ENCODE results near the gene HSPA12B. TPM values are rescaled to one million over a fixed set of nuclear protein-coding genes. Genes with fewer than 3 reads are reported as not detected.

The HSPA12B gene
- total and polyA plus RNA-seq, 5 experiments from 2014 or later = 0.05 to 0.07 TPM; not detected in 3

GRCh38 chr20:3800878-3801260 lies 68.4 kb downstream of the HSPA12B start:
- POLR2A ChIA-PET = interaction anchor here (1.4 to 4.0 kb wide), 2 partner anchors 14 to 33 kb away, joined by 4 to 34 read pairs; partner anchors contain the start of genes ADISSP and CENPB
- H3K27me3 Mint-ChIP-seq = no peaks in the 10 kb centered on the region
- peak in 1 of 10 donors; percentile 28 for DNase-seq
- H3K27ac Mint-ChIP-seq = peak overlapping the region; percentile 84 to 99 (median 97)
- peaks cover 9 to 78% (median 55%) of the 10 kb centered on the region in 3 donors for H3K36me3 Mint-ChIP-seq
- H3K4me3 Mint-ChIP-seq = peak overlapping the region in 5 of 10 donors; percentile 13 to 99 (median 58)
- no peak for ATAC-seq
- H3K4me1 Mint-ChIP-seq = peaks cover 41 to 83% (median 79%) of the 10 kb centered on the region in 4 donors
- H3K9me3 Mint-ChIP-seq = no peaks in the 10 kb centered on the region

GRCh38 chr20:3801299-3801698 lies 68.8 kb downstream of the HSPA12B start:
- peak overlapping the region in 5 of 10 donors; percentile 10 to 68 (median 13) for H3K4me3 Mint-ChIP-seq
- H3K9me3 Mint-ChIP-seq = no peaks in the 10 kb centered on the region
- H3K4me1 Mint-ChIP-seq = peaks cover 40 to 87% (median 80%) of the 10 kb centered on the region in 4 donors
- peak overlapping the region; percentile 72 to 99 (median 97) for H3K27ac Mint-ChIP-seq
- peak in 1 of 10 donors; percentile 40 for DNase-seq
- H3K27me3 Mint-ChIP-seq = no peaks in the 10 kb centered on the region
- POLR2A ChIA-PET = interaction anchor here (1.4 to 4.0 kb wide), 2 partner anchors 14 to 34 kb away, joined by 4 to 34 read pairs; partner anchors contain the start of genes ADISSP and CENPB
- H3K36me3 Mint-ChIP-seq = peaks cover 9 to 82% (median 55%) of the 10 kb centered on the region in 3 donors
- ATAC-seq = no peak

- Mint-ChIP-seq H3K4me3 (peak overlapping the region in 3 of 10 donors; percentile 11 to 50 (median 48)), H3K4me1 (peaks cover 43 to 89% (median 82%) of the 10 kb centered on the region in 4 donors), H3K9me3 (no peaks in the 10 kb centered on the region), H3K27ac (peak overlapping the region; percentile 43 to 99 (median 96)), H3K27me3 (no peaks in the 10 kb centered on the region), H3K36me3 (peaks cover 9 to 86% (median 56%) of the 10 kb centered on the region in 3 donors)
- ATAC-seq (no peak), DNase-seq (peak in 1 of 10 donors; percentile 44)
- POLR2A ChIA-PET = interaction anchor here (1.4 kb wide), 1 partner anchor 34 kb away, joined by 4 read pairs; the partner anchor contains the start of gene ADISSP
These were observed 69.4 kb downstream of the HSPA12B start for GRCh38 chr20:3801846-3802245.

Other genes starting within 250 kb of the HSPA12B start
- gene GFRA4, start 69.3 kb upstream of the HSPA12B start, total RNA-seq = not detected
- not detected for gene GFRA4, start 69.3 kb upstream of the HSPA12B start, polyA plus RNA-seq
- gene ADAM33, start 50.7 kb upstream of the HSPA12B start, total RNA-seq = not detected
- not detected for gene ADAM33, start 50.7 kb upstream of the HSPA12B start, polyA plus RNA-seq
- under 1 TPM; 0.22 to 0.62 TPM for gene SIGLEC1, start 20.1 kb upstream of the HSPA12B start, total RNA-seq
- gene SIGLEC1, start 20.1 kb upstream of the HSPA12B start, polyA plus RNA-seq = not detected
- 10 to 100 TPM; 19.5 to 19.6 TPM for gene ADISSP, start 35.1 kb downstream of the HSPA12B start, total RNA-seq
- gene ADISSP, start 35.1 kb downstream of the HSPA12B start, polyA plus RNA-seq = 10 to 100 TPM; 17.6 to 32.4 (median 22.2) TPM
- gene SPEF1, start 48.8 kb downstream of the HSPA12B start, total RNA-seq = under 1 TPM in 1 of 2 experiments, not detected in 1; 0.33 TPM
- gene SPEF1, start 48.8 kb downstream of the HSPA12B start, polyA plus RNA-seq = not detected
- gene CENPB, start 54.1 kb downstream of the HSPA12B start, total RNA-seq = 10 to 100 TPM; 45.8 to 48.6 TPM
- 1 to 10 TPM; 1.0 to 1.7 (median 1.4) TPM for gene CENPB, start 54.1 kb downstream of the HSPA12B start, polyA plus RNA-seq
- gene CDC25B, start 63.6 kb downstream of the HSPA12B start, total RNA-seq = 100 to 1,000 TPM; 320 to 336 TPM
- gene CDC25B, start 63.6 kb downstream of the HSPA12B start, polyA plus RNA-seq = 10 to 100 TPM; 38.1 to 49.7 (median 42.0) TPM
- 10 to 100 TPM; 12.6 to 14.5 TPM for gene AP5S1, start 87.9 kb downstream of the HSPA12B start, total RNA-seq
- 10 to 100 TPM; 10.1 to 21.8 (median 19.3) TPM for gene AP5S1, start 87.9 kb downstream of the HSPA12B start, polyA plus RNA-seq
- 10 to 100 TPM; 41.9 to 45.7 TPM for gene MAVS, start 114.1 kb downstream of the HSPA12B start, total RNA-seq
- 1 to 10 TPM; 2.2 to 8.5 (median 3.3) TPM for gene MAVS, start 114.1 kb downstream of the HSPA12B start, polyA plus RNA-seq
- 10 to 100 TPM; 66.6 to 72.5 TPM for gene PANK2, start 156.7 kb downstream of the HSPA12B start, total RNA-seq
- 10 to 100 TPM; 32.9 to 36.8 (median 36.8) TPM for gene PANK2, start 156.7 kb downstream of the HSPA12B start, polyA plus RNA-seq

All from naive thymus-derived CD8-positive, alpha-beta T cell (primary cell).